HEK293 (cell line): Measurements from ENCODE around the gene SULT4A1.

ENCODE experiments used
- CTCF ChIA-PET: fragments of 350-600 bp; formaldehyde crosslinking; extraction: SDS; loops from one replicate; lab custom pipeline; 2021; ENCODE audit warnings: antibody characterized with exemption; lab: Yijun Ruan, JAX
- POLR2A ChIA-PET: fragments of 300-600 bp; formaldehyde crosslinking; extraction: SDS; loops from one replicate; lab custom pipeline; 2020; ENCODE audit warnings: antibody characterized with exemption, inconsistent platforms; lab: Yijun Ruan, JAX
- H3K27ac ChIP-seq: fragments of 200-500 bp; sonication (Bioruptor generic); 2 replicates; pipeline ENCODE4 v1.5.1; 2014; ENCODE audit warnings: low read depth, low read length, control low read depth, inconsistent platforms; ENCODE audit errors: extremely low read depth
- H3K36me3 ChIP-seq, 2 experiments: fragments of 200-500 bp in 1 of 2; sonication (Bioruptor generic) in 1 of 2; 1 replicate in 1 of 2; 2 replicates in 1 of 2; pipeline ENCODE4 v1.5.1; 2014 to 2017; ENCODE audit warnings: inconsistent platforms in 2 of 2, low read length in 2 of 2; ENCODE audit not compliant: control insufficient read depth in 2 of 2, insufficient read depth in 1 of 2
- H3K4me1 ChIP-seq: fragments of 200-500 bp; sonication (Bioruptor generic); 2 replicates; pipeline ENCODE4 v1.5.1; 2014; ENCODE audit warnings: mild to moderate bottlenecking, low read length, inconsistent platforms; ENCODE audit not compliant: control insufficient read depth, insufficient read depth
- H3K4me3 ChIP-seq: 2 replicates; pipeline ENCODE4 v1.5.1; 2011; ENCODE audit warnings: low read depth, mild to moderate bottlenecking, control low read depth, low read length, moderate library complexity
- H3K9me3 ChIP-seq: fragments of 200-500 bp; sonication (Bioruptor generic); 2 replicates; pipeline ENCODE4 v1.5.1; 2014; ENCODE audit warnings: low read depth, low read length, inconsistent platforms; ENCODE audit not compliant: control insufficient read depth, insufficient read depth
- BCL11B ChIP-seq: fragments of 450-650 bp; formaldehyde crosslinking; IDR thresholded peaks from 2 replicates; pipeline ENCODE4 v1.5.1; 2016; ENCODE audit warnings: low read depth, missing biosample characterization, missing genetic modification characterization
- GLIS1 ChIP-seq: fragments of 450-650 bp; formaldehyde crosslinking; IDR thresholded peaks from 2 replicates; pipeline ENCODE4 v1.5.1; 2016; ENCODE audit warnings: missing biosample characterization, missing genetic modification characterization
- KLF7 ChIP-seq: fragments of 450-650 bp; formaldehyde crosslinking; IDR thresholded peaks from 2 replicates; pipeline ENCODE4 v1.5.1; 2016; ENCODE audit warnings: missing biosample characterization, missing genetic modification characterization, borderline replicate concordance
- WT1 ChIP-seq: fragments of 450-650 bp; formaldehyde crosslinking; IDR thresholded peaks from 2 replicates; pipeline ENCODE4 v1.5.1; 2016; ENCODE audit warnings: missing biosample characterization, missing genetic modification characterization
- ZBTB17 ChIP-seq: fragments of 450-650 bp; formaldehyde crosslinking; IDR thresholded peaks from 2 replicates; pipeline ENCODE4 v1.5.1; 2016; ENCODE audit warnings: missing biosample characterization, missing genetic modification characterization
- ZBTB26 ChIP-seq: fragments of 450-650 bp; formaldehyde crosslinking; optimal IDR thresholded peaks from 2 replicates; pipeline ENCODE3; 2016; ENCODE audit warnings: missing biosample characterization, mild to moderate bottlenecking, missing genetic modification characterization
- ZBTB49 ChIP-seq: fragments of 450-650 bp; formaldehyde crosslinking; IDR thresholded peaks from 2 replicates; pipeline ENCODE4 v1.5.1; 2016; ENCODE audit warnings: missing biosample characterization, missing genetic modification characterization, low read depth
- ZFP69B ChIP-seq: fragments of 450-650 bp; formaldehyde crosslinking; IDR thresholded peaks from 2 replicates; pipeline ENCODE4 v1.5.1; 2016; ENCODE audit warnings: missing biosample characterization, missing genetic modification characterization
- ZNF366 ChIP-seq: fragments of 450-650 bp; formaldehyde crosslinking; conservative IDR thresholded peaks from 2 replicates; pipeline ENCODE4 v1.5.1; 2016; ENCODE audit warnings: missing biosample characterization, missing genetic modification characterization
- ZNF416 ChIP-seq: fragments of 450-650 bp; formaldehyde crosslinking; IDR thresholded peaks from 2 replicates; pipeline ENCODE4 v1.5.1; 2016; ENCODE audit warnings: missing biosample characterization, missing genetic modification characterization
- ZNF48 ChIP-seq: fragments of 450-650 bp; formaldehyde crosslinking; IDR thresholded peaks from 2 replicates; pipeline ENCODE4 v1.5.1; 2016; ENCODE audit warnings: missing biosample characterization, missing genetic modification characterization
- ZNF558 ChIP-seq: fragments of 450-650 bp; formaldehyde crosslinking; IDR thresholded peaks from 2 replicates; pipeline ENCODE4 v1.5.1; 2016; ENCODE audit warnings: missing biosample characterization, missing genetic modification characterization
- ZNF585B ChIP-seq: fragments of 450-650 bp; formaldehyde crosslinking; IDR thresholded peaks from 2 replicates; pipeline ENCODE4 v1.5.1; 2016; ENCODE audit warnings: missing biosample characterization, missing genetic modification characterization
- ZNF600 ChIP-seq: fragments of 450-650 bp; formaldehyde crosslinking; IDR thresholded peaks from 2 replicates; pipeline ENCODE4 v1.5.1; 2016; ENCODE audit warnings: missing biosample characterization, missing genetic modification characterization
- ZNF660 ChIP-seq: fragments of 450-650 bp; IDR thresholded peaks from 2 replicates; pipeline ENCODE4 v1.5.1; 2018; ENCODE audit warnings: missing biosample characterization, mild to moderate bottlenecking, missing genetic modification characterization
- ZNF785 ChIP-seq: fragments of 450-650 bp; formaldehyde crosslinking; IDR thresholded peaks from 2 replicates; pipeline ENCODE4 v1.5.1; 2016; ENCODE audit warnings: missing biosample characterization, missing genetic modification characterization
- ZNF830 ChIP-seq: fragments of 450-650 bp; IDR thresholded peaks from 2 replicates; pipeline ENCODE4 v1.5.0; 2018; ENCODE audit warnings: missing biosample characterization, missing genetic modification characterization, low read depth, mild to moderate bottlenecking, moderate library complexity
- TF ChIP-seq, protein P1 (sequence below): fragments of 450-650 bp; formaldehyde crosslinking; IDR thresholded peaks from 2 replicates; pipeline ENCODE4 v1.5.1; 2016; ENCODE audit warnings: missing biosample characterization, missing genetic modification characterization
- TF ChIP-seq, protein P2 (sequence below): fragments of 450-650 bp; formaldehyde crosslinking; IDR thresholded peaks from 2 replicates; pipeline ENCODE4 v1.5.1; 2016; ENCODE audit warnings: missing biosample characterization, missing genetic modification characterization
- TF ChIP-seq, protein P3 (sequence below): fragments of 450-650 bp; IDR thresholded peaks from 2 replicates; pipeline ENCODE4 v1.5.1; 2018; ENCODE audit warnings: missing biosample characterization, mild to moderate bottlenecking, missing genetic modification characterization
- TF ChIP-seq, protein P4 (sequence below): fragments of 450-650 bp; formaldehyde crosslinking; IDR thresholded peaks from 2 replicates; pipeline ENCODE4 v1.5.1; 2016; ENCODE audit warnings: missing biosample characterization, missing genetic modification characterization
- TF ChIP-seq, protein P5 (sequence below): fragments of 450-650 bp; formaldehyde crosslinking; IDR thresholded peaks from 2 replicates; pipeline ENCODE4 v1.5.1; 2016; ENCODE audit warnings: missing biosample characterization, missing genetic modification characterization

Gene SULT4A1

GRCh38 chr22:43892183-43892894 is 30.0 kb upstream of the SULT4A1 start:
- TF ChIP-seq ZNF600 (no peak), ZNF558 (tag by site-specific recombination) (no peak), ZNF366 (tag by site-specific recombination) (no peak), WT1 (tag by site-specific recombination) (no peak), GLIS1 (tag by site-specific recombination) (no peak), ZBTB26 (tag by site-specific recombination) (no peak), ZNF830 (tag by site-specific recombination) (no peak), ZNF585B (tag by site-specific recombination) (no peak), ZNF785 (tag by site-specific recombination) (no peak)
- TF ChIP-seq, protein P1, sequence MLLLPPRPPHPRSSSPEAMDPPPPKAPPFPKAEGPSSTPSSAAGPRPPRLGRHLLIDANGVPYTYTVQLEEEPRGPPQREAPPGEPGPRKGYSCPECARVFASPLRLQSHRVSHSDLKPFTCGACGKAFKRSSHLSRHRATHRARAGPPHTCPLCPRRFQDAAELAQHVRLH (tag by site-specific recombination) = no peak
- TF ChIP-seq, protein P2, sequence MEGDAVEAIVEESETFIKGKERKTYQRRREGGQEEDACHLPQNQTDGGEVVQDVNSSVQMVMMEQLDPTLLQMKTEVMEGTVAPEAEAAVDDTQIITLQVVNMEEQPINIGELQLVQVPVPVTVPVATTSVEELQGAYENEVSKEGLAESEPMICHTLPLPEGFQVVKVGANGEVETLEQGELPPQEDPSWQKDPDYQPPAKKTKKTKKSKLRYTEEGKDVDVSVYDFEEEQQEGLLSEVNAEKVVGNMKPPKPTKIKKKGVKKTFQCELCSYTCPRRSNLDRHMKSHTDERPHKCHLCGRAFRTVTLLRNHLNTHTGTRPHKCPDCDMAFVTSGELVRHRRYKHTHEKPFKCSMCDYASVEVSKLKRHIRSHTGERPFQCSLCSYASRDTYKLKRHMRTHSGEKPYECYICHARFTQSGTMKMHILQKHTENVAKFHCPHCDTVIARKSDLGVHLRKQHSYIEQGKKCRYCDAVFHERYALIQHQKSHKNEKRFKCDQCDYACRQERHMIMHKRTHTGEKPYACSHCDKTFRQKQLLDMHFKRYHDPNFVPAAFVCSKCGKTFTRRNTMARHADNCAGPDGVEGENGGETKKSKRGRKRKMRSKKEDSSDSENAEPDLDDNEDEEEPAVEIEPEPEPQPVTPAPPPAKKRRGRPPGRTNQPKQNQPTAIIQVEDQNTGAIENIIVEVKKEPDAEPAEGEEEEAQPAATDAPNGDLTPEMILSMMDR = no peak
- TF ChIP-seq, protein P3, sequence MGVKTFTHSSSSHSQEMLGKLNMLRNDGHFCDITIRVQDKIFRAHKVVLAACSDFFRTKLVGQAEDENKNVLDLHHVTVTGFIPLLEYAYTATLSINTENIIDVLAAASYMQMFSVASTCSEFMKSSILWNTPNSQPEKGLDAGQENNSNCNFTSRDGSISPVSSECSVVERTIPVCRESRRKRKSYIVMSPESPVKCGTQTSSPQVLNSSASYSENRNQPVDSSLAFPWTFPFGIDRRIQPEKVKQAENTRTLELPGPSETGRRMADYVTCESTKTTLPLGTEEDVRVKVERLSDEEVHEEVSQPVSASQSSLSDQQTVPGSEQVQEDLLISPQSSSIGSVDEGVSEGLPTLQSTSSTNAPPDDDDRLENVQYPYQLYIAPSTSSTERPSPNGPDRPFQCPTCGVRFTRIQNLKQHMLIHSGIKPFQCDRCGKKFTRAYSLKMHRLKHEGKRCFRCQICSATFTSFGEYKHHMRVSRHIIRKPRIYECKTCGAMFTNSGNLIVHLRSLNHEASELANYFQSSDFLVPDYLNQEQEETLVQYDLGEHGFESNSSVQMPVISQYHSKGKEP = no peak
- ChIA-PET POLR2A (interaction anchor here (0.5 kb wide), 1 partner anchor 32 kb away, joined by 3 read pairs; no protein-coding TSS in a partner anchor), CTCF (interaction anchor here (0.6 to 1.7 kb wide), 3 partner anchors 9 to 54 kb away, joined by 4 to 7 read pairs (median 5); no protein-coding TSS in a partner anchor)
- Histone ChIP-seq H3K4me3 (no peak overlapping the region), H3K9me3 (no peaks in the 10 kb centered on the region), H3K36me3 (no peaks in the 10 kb centered on the region), H3K4me1 (no peaks in the 10 kb centered on the region; the same call in 1 of the 2 replicates), H3K27ac (no peak overlapping the region)

GRCh38 chr22:43891360-43892182 is 29.3 kb upstream of the SULT4A1 start, which contains the start of gene PNPLA5:
PNPLA5 (minus strand) TSS chr22:43892013; CDS start chr22:43891880, 133 bp downstream.
- no peaks in the 10 kb centered on the region for H3K9me3 ChIP-seq
- no peaks in the 10 kb centered on the region; the same call in 1 of the 2 replicates for H3K4me1 ChIP-seq
- H3K4me3 ChIP-seq = no peak within 1 kb of the TSS
- ChIA-PET POLR2A (interaction anchor here (0.5 kb wide), 1 partner anchor 33 kb away, joined by 3 read pairs; no protein-coding TSS in a partner anchor), CTCF (interaction anchor here (1.0 to 1.7 kb wide), 3 partner anchors 9 to 23 kb away, joined by 4 to 10 read pairs (median 7); no protein-coding TSS in a partner anchor)
- no peak within 1 kb of the TSS for H3K27ac ChIP-seq
- no peaks in the 10 kb centered on the region for H3K36me3 ChIP-seq
- TF ChIP-seq ZNF48 (tag by site-specific recombination) (no peak), ZNF660 (tag by site-specific recombination) (no peak), BCL11B (no peak), ZBTB49 (tag by site-specific recombination) (no peak), KLF7 (tag by site-specific recombination) (no peak), ZFP69B (tag by site-specific recombination) (no peak), ZBTB17 (peak; percentile 87), ZNF416 (tag by site-specific recombination) (no peak)
- TF ChIP-seq, protein P4, sequence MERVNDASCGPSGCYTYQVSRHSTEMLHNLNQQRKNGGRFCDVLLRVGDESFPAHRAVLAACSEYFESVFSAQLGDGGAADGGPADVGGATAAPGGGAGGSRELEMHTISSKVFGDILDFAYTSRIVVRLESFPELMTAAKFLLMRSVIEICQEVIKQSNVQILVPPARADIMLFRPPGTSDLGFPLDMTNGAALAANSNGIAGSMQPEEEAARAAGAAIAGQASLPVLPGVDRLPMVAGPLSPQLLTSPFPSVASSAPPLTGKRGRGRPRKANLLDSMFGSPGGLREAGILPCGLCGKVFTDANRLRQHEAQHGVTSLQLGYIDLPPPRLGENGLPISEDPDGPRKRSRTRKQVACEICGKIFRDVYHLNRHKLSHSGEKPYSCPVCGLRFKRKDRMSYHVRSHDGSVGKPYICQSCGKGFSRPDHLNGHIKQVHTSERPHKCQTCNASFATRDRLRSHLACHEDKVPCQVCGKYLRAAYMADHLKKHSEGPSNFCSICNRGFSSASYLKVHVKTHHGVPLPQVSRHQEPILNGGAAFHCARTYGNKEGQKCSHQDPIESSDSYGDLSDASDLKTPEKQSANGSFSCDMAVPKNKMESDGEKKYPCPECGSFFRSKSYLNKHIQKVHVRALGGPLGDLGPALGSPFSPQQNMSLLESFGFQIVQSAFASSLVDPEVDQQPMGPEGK = peak; percentile 30; the same call in 1 of the 2 replicates
- TF ChIP-seq, protein P5, sequence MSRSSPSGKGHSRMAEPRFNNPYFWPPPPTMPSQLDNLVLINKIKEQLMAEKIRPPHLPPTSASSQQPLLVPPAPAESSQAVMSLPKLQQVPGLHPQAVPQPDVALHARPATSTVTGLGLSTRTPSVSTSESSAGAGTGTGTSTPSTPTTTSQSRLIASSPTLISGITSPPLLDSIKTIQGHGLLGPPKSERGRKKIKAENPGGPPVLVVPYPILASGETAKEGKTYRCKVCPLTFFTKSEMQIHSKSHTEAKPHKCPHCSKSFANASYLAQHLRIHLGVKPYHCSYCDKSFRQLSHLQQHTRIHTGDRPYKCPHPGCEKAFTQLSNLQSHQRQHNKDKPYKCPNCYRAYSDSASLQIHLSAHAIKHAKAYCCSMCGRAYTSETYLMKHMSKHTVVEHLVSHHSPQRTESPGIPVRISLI = no peak
